Left ventricle myocardium superior (tissue), 1 donor: ENCODE data around the gene NUP210L. TPM values are rescaled to one million over a fixed set of nuclear protein-coding genes. Genes with fewer than 3 reads are reported as not detected.

Experiments
- microRNA-seq: library from miRNA; unstranded; fragments of <30 nt; microRNA quantifications from one replicate; pipeline ENCODE4 v1.2.0, GENCODE V29; 2020; ENCODE audit warnings: borderline number of aligned reads
- total RNA-seq: library from RNA; stranded (reverse); fragmentation: NEBNext Ultra II Directional; extraction: Animal tissue kit (Norgen Biotek cat#: 25700); gene quantifications from one replicate; pipeline ENCODE4 v1.2.1, GENCODE V29; 2021
- donor health status: DM: no; HTN: yes; CAD: no; lungs with severe emphysema.

The NUP210L gene
- total RNA-seq, 1 donor from 2014 or later = 0.27 TPM

Small RNA genes within 50 kb of the gene (microRNA-seq; reads per million reads assigned to microRNA genes)
- gene MIR190B (not detected), gene MIR5698 (not detected), gene MIR6737 (not detected)

Other genes with a start within 250 kb of the NUP210L start
- gene GATAD2B, start 232.1 kb downstream of the NUP210L start, total RNA-seq = 34.6 TPM
- gene DENND4B, start 208.4 kb downstream of the NUP210L start, total RNA-seq = 51.7 TPM
- gene CRTC2, start 196.5 kb downstream of the NUP210L start, total RNA-seq = 21.2 TPM
- gene SLC39A1, start 191.5 kb downstream of the NUP210L start, total RNA-seq = 45.8 TPM
- gene CREB3L4, start 187.2 kb downstream of the NUP210L start, total RNA-seq = 5.0 TPM
- 80.7 TPM for gene JTB, start 177.4 kb downstream of the NUP210L start, total RNA-seq
- gene RAB13, start 168.7 kb downstream of the NUP210L start, total RNA-seq = 55.1 TPM
- 917 TPM for gene RPS27, start 164.3 kb downstream of the NUP210L start, total RNA-seq
- 77.1 TPM for gene TPM3, start 37.0 kb upstream of the NUP210L start, total RNA-seq
- not detected for gene CFAP141, start 51.3 kb upstream of the NUP210L start, total RNA-seq
- 95.6 TPM for gene UBAP2L, start 65.9 kb upstream of the NUP210L start, total RNA-seq
- 181 TPM for gene HAX1, start 117.6 kb upstream of the NUP210L start, total RNA-seq
- 0.27 TPM for gene AQP10, start 166.0 kb upstream of the NUP210L start, total RNA-seq
- 9.2 TPM for gene ATP8B2, start 170.5 kb upstream of the NUP210L start, total RNA-seq